Adrenal gland (tissue), 12 donors: ENCODE measurements around the gene TMCC3. TPM values are rescaled to one million over a fixed set of nuclear protein-coding genes. Genes with fewer than 3 reads are reported as not detected.

Experiments
- DNase-seq, 7 donors: peaks; one replicate each; pipeline ENCODE4 v3.0.0-alpha.2; 2019 to 2020
- H3K27ac ChIP-seq, 5 donors: fragments of 200-600 bp; sonication (generic) in 4 of 5; 1 replicate in 3 of 5; 2 replicates in 2 of 5; pipeline versions ENCODE4 v1.5.1 to v1.8.0; 2016 to 2020; ENCODE audit warnings: mild to moderate bottlenecking in 1 of 5
- H3K27me3 ChIP-seq: fragments of 200-600 bp; 2 replicates; pipeline ENCODE4 v1.8.0; 2021
- H3K36me3 ChIP-seq, 2 donors: fragments of 200-600 bp; replicated peaks in 1 of 2; 1 replicate in 1 of 2; 2 replicates in 1 of 2; pipeline versions ENCODE4 v1.5.1 to v1.8.0; 2018 to 2022
- H3K4me1 ChIP-seq, 2 donors: fragments of 200-600 bp; replicated peaks in 1 of 2; 1 replicate in 1 of 2; 2 replicates in 1 of 2; pipeline versions ENCODE4 v1.5.1 to v1.8.0; 2018 to 2021
- H3K4me3 ChIP-seq, 4 donors: fragments of 200-600 bp; sonication (generic) in 3 of 4; one replicate each; pipeline ENCODE4 v1.5.1; 2016 to 2018
- H3K9me3 ChIP-seq, 3 donors: fragments of 200-600 bp; sonication (generic) in 1 of 3; replicated peaks in 1 of 3; 1 replicate in 2 of 3; 2 replicates in 1 of 3; pipeline versions ENCODE4 v1.5.1 to v1.8.0; 2016 to 2021
- CTCF ChIP-seq, 6 experiments: fragments of 450-650 bp in 4 of 6; fragments of 200-600 bp in 2 of 6; sonication (generic) in 1 of 6; IDR thresholded peaks; 1 replicate in 5 of 6; 2 replicates in 1 of 6; pipeline versions ENCODE4 v1.5.1 to v1.8.0; 2016 to 2021; ENCODE audit warnings: antibody characterized with exemption in 6 of 6, mild to moderate bottlenecking in 2 of 6, moderate library complexity in 1 of 6
- POLR2A ChIP-seq, 2 donors: fragments of 450-650 bp; IDR thresholded peaks; one replicate each; pipeline ENCODE4 v1.6.1; 2017; ENCODE audit warnings: antibody characterized with exemption in 2 of 2, mild to moderate bottlenecking in 2 of 2, moderate library complexity in 1 of 2
- WGBS, 4 donors: extraction: QIAGEN DNeasy Blood & Tissue Kit in 2 of 4; methylation state at CpG; one replicate each; pipeline versions ENCODE4 v1.1.5 to v1.1.7; 2013 to 2017; 5-methylcytosine and 5-hydroxymethylcytosine counted together
- intact Hi-C, 2 donors: fragments of 100-400 bp; cut with DNase I; formaldehyde crosslinking; loops; one replicate each; pipeline versions ENCODE4 v1.14.1 to v1.15.0; 2022 to 2023
- polyA plus RNA-seq, 3 donors: library from polyadenylated mRNA; stranded (reverse); fragments of 200-250 nt in 2 of 3; fragments of 350-450 nt in 1 of 3; fragmentation: Illumina TruSeq in 1 of 3; extraction: RNeasy Lipid Tissue Mini Kit (QIAGEN cat#74804) in 1 of 3; gene quantifications; one replicate each; pipeline ENCODE4 v1.2.3, GENCODE V29; 2013 to 2014
- total RNA-seq, 9 donors: library from RNA; depleted of rRNA in 4 of 9; stranded (reverse); fragments of >200 nt in 4 of 9; fragments of 120-200 nt in 1 of 9; fragmentation: NEBNext Ultra II Directional in 1 of 9; extraction: Animal tissue kit (Norgen Biotek cat#: 25700) in 1 of 9; gene quantifications; one replicate each; pipeline versions ENCODE4 v1.1.0 to v1.2.4, GENCODE V29; 2013 to 2023
- donor health status: healthy with polysubstance abuse.
- donor health status: Bipolar disorder and iron deficiency.
- donor health status: DM: yes; HTN: yes; CAD: no.
- donor health status: DM: no; HTN: no; CAD: no.
- donor health status: DM: no; HTN: no; CAD: no.
- donor health status: DM: yes; HTN: yes; CAD: no.

TMCC3 gene
- total and polyA plus RNA-seq, 12 donors: 1.2 to 13.4 (median 6.7) TPM

- no peak for TF ChIP-seq CTCF (IDR thresholded peaks at IDR 0.05)
- no peak for TF ChIP-seq POLR2A (IDR thresholded peaks at IDR 0.05)
- Histone ChIP-seq H3K4me3 (no peak overlapping the region), H3K4me1 (peaks cover 0 to 7% of the 10 kb centered on the region in 2 donors), H3K27ac (no peak overlapping the region), H3K27me3 (no peaks in the 10 kb centered on the region), H3K36me3 (no peaks in the 10 kb centered on the region), H3K9me3 (no peaks in the 10 kb centered on the region)
- DNase-seq: no peak
- 83 to 95% (median 89%) methylated on average over 6 of the region's 6 CpGs for WGBS, 4 donors
- intact Hi-C loops: loop anchor here in 1 of 2 donors (5.0 kb wide), 1 partner anchor 392 kb away; no protein-coding TSS in a partner anchor
These were observed 116.1 kb downstream of the TMCC3 start for GRCh38 chr12:94534278-94534677.

- no peak overlapping the region for H3K4me3 ChIP-seq
- peak; percentile 62 to 93 (median 88) for TF ChIP-seq CTCF (IDR thresholded peaks at IDR 0.05)
- no peak for TF ChIP-seq POLR2A (IDR thresholded peaks at IDR 0.05)
- intact Hi-C loops: loop anchor here (2.0 to 5.0 kb wide), 2 partner anchors 390 to 398 kb away; no protein-coding TSS in a partner anchor
- peaks cover 0 to 7% of the 10 kb centered on the region in 2 donors for H3K4me1 ChIP-seq
- no peaks in the 10 kb centered on the region for H3K9me3 ChIP-seq
- no peaks in the 10 kb centered on the region for H3K27me3 ChIP-seq
- no peaks in the 10 kb centered on the region for H3K36me3 ChIP-seq
- H3K27ac ChIP-seq: no peak overlapping the region
- 24 to 34% (median 27%) methylated on average over 16 of the region's 16 CpGs for WGBS, 4 donors
- DNase-seq: peak; percentile 65 to 87 (median 70)
These were observed 117.6 kb downstream of the TMCC3 start for GRCh38 chr12:94532490-94533422.

GRCh38 chr12:94531196-94531720 lies 119.1 kb downstream of the TMCC3 start:
- WGBS, 4 donors: 88 to 94% (median 91%) methylated on average over 6 of the region's 6 CpGs
- no peak overlapping the region for H3K27ac ChIP-seq
- no peaks in the 10 kb centered on the region for H3K9me3 ChIP-seq
- intact Hi-C loops: loop anchor here in 1 of 2 donors (5.0 kb wide), 1 partner anchor 389 kb away; no protein-coding TSS in a partner anchor
- no peaks in the 10 kb centered on the region for H3K36me3 ChIP-seq
- no peak overlapping the region for H3K4me3 ChIP-seq
- H3K4me1 ChIP-seq: peaks cover 0 to 7% of the 10 kb centered on the region in 2 donors
- no peak for DNase-seq
- no peaks in the 10 kb centered on the region for H3K27me3 ChIP-seq
- TF ChIP-seq CTCF (IDR thresholded peaks at IDR 0.05) (no peak), POLR2A (IDR thresholded peaks at IDR 0.05) (no peak)

GRCh38 chr12:94525951-94526350 lies 124.4 kb downstream of the TMCC3 start:
- Histone ChIP-seq H3K4me1 (no peaks in the 10 kb centered on the region), H3K36me3 (no peaks in the 10 kb centered on the region), H3K27ac (no peak overlapping the region), H3K9me3 (no peaks in the 10 kb centered on the region), H3K27me3 (no peaks in the 10 kb centered on the region), H3K4me3 (no peak overlapping the region)
- intact Hi-C loops: loop anchor here in 1 of 2 donors (10.0 kb wide), 1 partner anchor 241 kb away; no protein-coding TSS in a partner anchor
- 40 to 60% (median 46%) methylated on average over 2 of the region's 2 CpGs for WGBS, 4 donors
- TF ChIP-seq CTCF (IDR thresholded peaks at IDR 0.05) (no peak), POLR2A (IDR thresholded peaks at IDR 0.05) (no peak)
- no peak for DNase-seq
